GM21619 (cell line): ENCODE measurements around the gene NCCRP1.
"Not testable (repeated sequence)": the region's sequence is repeated elsewhere in the genome, so short reads cannot be mapped to it uniquely, and the experiment has no call there.

Experiments used
- ATAC-seq: cut with Tn5 transposase; IDR thresholded peaks from one replicate; pipeline ENCODE4 v1.9.1; 2021; ENCODE audit not compliant: unreplicated experiment

The NCCRP1 gene

GRCh38 chr19:39206122-39206521 is 9.4 kb downstream of the NCCRP1 start:
- no peak for ATAC-seq

GRCh38 chr19:39207293-39207836 is 10.6 kb downstream of the NCCRP1 start:
- ATAC-seq = no peak

- no peak for ATAC-seq
Observed at GRCh38 chr19:39208175-39208795, 11.5 kb downstream of the NCCRP1 start.

- no peak for ATAC-seq
Observed at GRCh38 chr19:39209196-39209595, 12.4 kb downstream of the NCCRP1 start.

- no peak for ATAC-seq
Observed at GRCh38 chr19:39211731-39212374, 15.1 kb downstream of the NCCRP1 start.

GRCh38 chr19:39212375-39212742 is 15.6 kb downstream of the NCCRP1 start:
- ATAC-seq = no peak

GRCh38 chr19:39215323-39215722 is 18.6 kb downstream of the NCCRP1 start:
- not testable (repeated sequence) for ATAC-seq

GRCh38 chr19:39217094-39217493 is 20.3 kb downstream of the NCCRP1 start:
- ATAC-seq = no peak

- no peak for ATAC-seq
Observed at GRCh38 chr19:39218230-39219007, 21.7 kb downstream of the NCCRP1 start.

- ATAC-seq = not testable (repeated sequence)
Observed at GRCh38 chr19:39219108-39219507, 22.3 kb downstream of the NCCRP1 start.

GRCh38 chr19:39223703-39224279 is 27.0 kb downstream of the NCCRP1 start:
- ATAC-seq = no peak

- ATAC-seq = no peak
Observed at GRCh38 chr19:39224910-39225309, 28.1 kb downstream of the NCCRP1 start.

- no peak for ATAC-seq
Observed at GRCh38 chr19:39230096-39230764, 33.5 kb downstream of the NCCRP1 start.

GRCh38 chr19:39232708-39233107 is 35.9 kb downstream of the NCCRP1 start:
- no peak for ATAC-seq

- ATAC-seq = no peak
Observed at GRCh38 chr19:39236527-39236926, 39.8 kb downstream of the NCCRP1 start.

- no peak for ATAC-seq
Observed at GRCh38 chr19:39237200-39238184, 40.7 kb downstream of the NCCRP1 start.

- no peak for ATAC-seq
Observed at GRCh38 chr19:39238209-39238608, 41.4 kb downstream of the NCCRP1 start.

- ATAC-seq = no peak
Observed at GRCh38 chr19:39238944-39239343, 42.2 kb downstream of the NCCRP1 start.

GRCh38 chr19:39240421-39240820 is 43.7 kb downstream of the NCCRP1 start:
- ATAC-seq = no peak

GRCh38 chr19:39243741-39244140 is 47.0 kb downstream of the NCCRP1 start:
- ATAC-seq = not testable (repeated sequence)
